ENCODE measurements around the gene TP63. TPM values are rescaled to one million over a fixed set of nuclear protein-coding genes. Genes with fewer than 3 reads are reported as not detected.

TP63 gene
- polyA plus RNA-seq, 1 donor from 2014 or later, result 0.12 TPM

DNA sequence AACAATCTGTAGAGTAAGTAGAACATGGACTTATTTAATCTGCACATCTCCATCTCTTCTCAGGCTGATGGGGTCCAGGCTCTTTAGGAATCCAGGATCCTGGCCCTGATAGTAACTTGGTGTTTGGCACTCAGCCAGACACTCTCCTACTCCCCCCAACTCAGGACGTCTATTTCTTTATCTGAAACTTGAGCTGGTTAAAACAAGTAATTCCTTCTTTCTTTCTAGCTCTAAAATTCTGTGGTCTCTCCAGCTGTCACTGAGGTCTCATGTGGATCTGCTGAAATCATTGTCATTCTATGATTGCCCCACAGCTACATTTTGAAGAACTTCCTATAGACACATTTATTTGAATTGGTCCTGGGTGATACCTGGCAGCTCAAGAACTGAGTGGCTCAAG is 59.0 kb downstream of the TP63 start:
- no peaks in the 10 kb centered on the region for H3K27me3 ChIP-seq (ENCODE audit: insufficient read depth, low read depth, low read length)
- no peaks in the 10 kb centered on the region for H3F3A ChIP-seq (ENCODE audit: insufficient read depth, low read length, poor library complexity, severe bottlenecking)
- no peak overlapping the region for H2AFZ ChIP-seq (ENCODE audit: low read depth, low read length)

DNA sequence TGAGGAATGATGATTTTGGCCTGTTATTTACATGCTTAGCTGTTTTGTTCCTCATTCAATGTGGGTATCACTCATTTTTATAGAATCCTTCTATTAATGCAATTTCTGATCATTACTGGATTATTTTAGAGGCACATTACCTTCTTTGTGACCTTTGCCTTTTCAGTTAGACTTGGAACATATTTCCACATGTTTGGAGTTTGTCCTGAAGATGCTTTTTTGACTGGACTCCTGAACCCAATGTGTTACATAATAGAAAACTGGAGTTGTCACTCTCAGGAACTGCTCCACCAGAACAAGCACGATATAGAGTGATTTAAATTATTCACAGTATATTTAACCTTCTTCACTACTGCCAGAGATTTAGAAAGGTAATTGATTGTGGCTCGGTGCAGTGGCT is 59.5 kb downstream of the TP63 start:
- Histone ChIP-seq H3K27ac (ENCODE audit: low read length) (no peak overlapping the region), H2AFZ (ENCODE audit: low read depth, low read length) (no peak overlapping the region), H3K79me2 (replicated peaks; ENCODE audit: insufficient read depth, low read length) (no peaks in the 10 kb centered on the region), H3K9ac (ENCODE audit: low read length) (no peak overlapping the region), H3F3A (ENCODE audit: insufficient read depth, low read length, poor library complexity, severe bottlenecking) (no peaks in the 10 kb centered on the region), H3K4me3 (ENCODE audit: low read length) (no peak overlapping the region), H4K20me1 (ENCODE audit: insufficient read depth) (no peaks in the 10 kb centered on the region), H3K36me3 (ENCODE audit: insufficient read depth, low read length) (no peaks in the 10 kb centered on the region), H3K9me3 (ENCODE audit: low read length) (no peaks in the 10 kb centered on the region), H3K27me3 (ENCODE audit: insufficient read depth, low read depth, low read length) (no peaks in the 10 kb centered on the region), H3K9me2 (ENCODE audit: insufficient read depth, low read length) (no peaks in the 10 kb centered on the region), H3K4me2 (ENCODE audit: low read length) (no peak overlapping the region)
- no peak for TF ChIP-seq POLR2AphosphoS5 (IDR thresholded peaks at IDR 0.05)
- TF ChIP-seq, protein P1, sequence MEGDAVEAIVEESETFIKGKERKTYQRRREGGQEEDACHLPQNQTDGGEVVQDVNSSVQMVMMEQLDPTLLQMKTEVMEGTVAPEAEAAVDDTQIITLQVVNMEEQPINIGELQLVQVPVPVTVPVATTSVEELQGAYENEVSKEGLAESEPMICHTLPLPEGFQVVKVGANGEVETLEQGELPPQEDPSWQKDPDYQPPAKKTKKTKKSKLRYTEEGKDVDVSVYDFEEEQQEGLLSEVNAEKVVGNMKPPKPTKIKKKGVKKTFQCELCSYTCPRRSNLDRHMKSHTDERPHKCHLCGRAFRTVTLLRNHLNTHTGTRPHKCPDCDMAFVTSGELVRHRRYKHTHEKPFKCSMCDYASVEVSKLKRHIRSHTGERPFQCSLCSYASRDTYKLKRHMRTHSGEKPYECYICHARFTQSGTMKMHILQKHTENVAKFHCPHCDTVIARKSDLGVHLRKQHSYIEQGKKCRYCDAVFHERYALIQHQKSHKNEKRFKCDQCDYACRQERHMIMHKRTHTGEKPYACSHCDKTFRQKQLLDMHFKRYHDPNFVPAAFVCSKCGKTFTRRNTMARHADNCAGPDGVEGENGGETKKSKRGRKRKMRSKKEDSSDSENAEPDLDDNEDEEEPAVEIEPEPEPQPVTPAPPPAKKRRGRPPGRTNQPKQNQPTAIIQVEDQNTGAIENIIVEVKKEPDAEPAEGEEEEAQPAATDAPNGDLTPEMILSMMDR (IDR thresholded peaks at IDR 0.05; ENCODE audit: poor library complexity, severe bottlenecking), result no peak
- TF ChIP-seq SMC3 (conservative IDR thresholded peaks at IDR 0.05; ENCODE audit: poor library complexity), result no peak
- no peak for TF ChIP-seq EP300 (conservative IDR thresholded peaks at IDR 0.05; ENCODE audit: poor library complexity, severe bottlenecking)
- TF ChIP-seq, protein P2, sequence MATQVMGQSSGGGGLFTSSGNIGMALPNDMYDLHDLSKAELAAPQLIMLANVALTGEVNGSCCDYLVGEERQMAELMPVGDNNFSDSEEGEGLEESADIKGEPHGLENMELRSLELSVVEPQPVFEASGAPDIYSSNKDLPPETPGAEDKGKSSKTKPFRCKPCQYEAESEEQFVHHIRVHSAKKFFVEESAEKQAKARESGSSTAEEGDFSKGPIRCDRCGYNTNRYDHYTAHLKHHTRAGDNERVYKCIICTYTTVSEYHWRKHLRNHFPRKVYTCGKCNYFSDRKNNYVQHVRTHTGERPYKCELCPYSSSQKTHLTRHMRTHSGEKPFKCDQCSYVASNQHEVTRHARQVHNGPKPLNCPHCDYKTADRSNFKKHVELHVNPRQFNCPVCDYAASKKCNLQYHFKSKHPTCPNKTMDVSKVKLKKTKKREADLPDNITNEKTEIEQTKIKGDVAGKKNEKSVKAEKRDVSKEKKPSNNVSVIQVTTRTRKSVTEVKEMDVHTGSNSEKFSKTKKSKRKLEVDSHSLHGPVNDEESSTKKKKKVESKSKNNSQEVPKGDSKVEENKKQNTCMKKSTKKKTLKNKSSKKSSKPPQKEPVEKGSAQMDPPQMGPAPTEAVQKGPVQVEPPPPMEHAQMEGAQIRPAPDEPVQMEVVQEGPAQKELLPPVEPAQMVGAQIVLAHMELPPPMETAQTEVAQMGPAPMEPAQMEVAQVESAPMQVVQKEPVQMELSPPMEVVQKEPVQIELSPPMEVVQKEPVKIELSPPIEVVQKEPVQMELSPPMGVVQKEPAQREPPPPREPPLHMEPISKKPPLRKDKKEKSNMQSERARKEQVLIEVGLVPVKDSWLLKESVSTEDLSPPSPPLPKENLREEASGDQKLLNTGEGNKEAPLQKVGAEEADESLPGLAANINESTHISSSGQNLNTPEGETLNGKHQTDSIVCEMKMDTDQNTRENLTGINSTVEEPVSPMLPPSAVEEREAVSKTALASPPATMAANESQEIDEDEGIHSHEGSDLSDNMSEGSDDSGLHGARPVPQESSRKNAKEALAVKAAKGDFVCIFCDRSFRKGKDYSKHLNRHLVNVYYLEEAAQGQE (IDR thresholded peaks at IDR 0.05; ENCODE audit: borderline replicate concordance), result no peak
- TF ChIP-seq RAD21 (conservative IDR thresholded peaks at IDR 0.05), result no peak
- TF ChIP-seq MXI1 (conservative IDR thresholded peaks at IDR 0.05; ENCODE audit: poor library complexity, severe bottlenecking), result no peak
- TF ChIP-seq EZH2 (IDR thresholded peaks at IDR 0.05; ENCODE audit: borderline replicate concordance, insufficient read depth, low read length, poor library complexity, severe bottlenecking), result no peak
- no peak for TF ChIP-seq TAF1 (IDR thresholded peaks at IDR 0.05; ENCODE audit: low read depth)

More for the DNA sequence above, 59.0 kb downstream of the TP63 start:
- H3K27ac ChIP-seq (ENCODE audit: low read length), result no peak overlapping the region
- no peaks in the 10 kb centered on the region for H3K36me3 ChIP-seq (ENCODE audit: insufficient read depth, low read length)
- H3K9me2 ChIP-seq (ENCODE audit: insufficient read depth, low read length), result no peaks in the 10 kb centered on the region
- H3K4me2 ChIP-seq (ENCODE audit: low read length), result no peak overlapping the region
- no peaks in the 10 kb centered on the region for H3K79me2 ChIP-seq (replicated peaks; ENCODE audit: insufficient read depth, low read length)
- H3K4me3 ChIP-seq (ENCODE audit: low read length), result no peak overlapping the region
- no peak overlapping the region for H3K9ac ChIP-seq (ENCODE audit: low read length)
- H3K9me3 ChIP-seq (ENCODE audit: low read length), result no peaks in the 10 kb centered on the region
- no peaks in the 10 kb centered on the region for H4K20me1 ChIP-seq (ENCODE audit: insufficient read depth)
- TF ChIP-seq EP300 (conservative IDR thresholded peaks at IDR 0.05; ENCODE audit: poor library complexity, severe bottlenecking), result no peak
- no peak for TF ChIP-seq MXI1 (conservative IDR thresholded peaks at IDR 0.05; ENCODE audit: poor library complexity, severe bottlenecking)
- TF ChIP-seq RAD21 (conservative IDR thresholded peaks at IDR 0.05), result no peak
- TF ChIP-seq EZH2 (IDR thresholded peaks at IDR 0.05; ENCODE audit: borderline replicate concordance, insufficient read depth, low read length, poor library complexity, severe bottlenecking), result no peak
- no peak for TF ChIP-seq TAF1 (IDR thresholded peaks at IDR 0.05; ENCODE audit: low read depth)
- TF ChIP-seq, protein P2 (IDR thresholded peaks at IDR 0.05; ENCODE audit: borderline replicate concordance), result no peak
- no peak for TF ChIP-seq SMC3 (conservative IDR thresholded peaks at IDR 0.05; ENCODE audit: poor library complexity)
- TF ChIP-seq POLR2AphosphoS5 (IDR thresholded peaks at IDR 0.05), result no peak
- TF ChIP-seq, protein P1 (IDR thresholded peaks at IDR 0.05; ENCODE audit: poor library complexity, severe bottlenecking), result no peak
